ENCODE results near the gene PCYT2. TPM values are rescaled to one million over a fixed set of nuclear protein-coding genes. Genes with fewer than 3 reads are reported as not detected.

The PCYT2 gene
- total RNA-seq, 2 experiments from 2014 or later, result 48.5 TPM

DNA sequence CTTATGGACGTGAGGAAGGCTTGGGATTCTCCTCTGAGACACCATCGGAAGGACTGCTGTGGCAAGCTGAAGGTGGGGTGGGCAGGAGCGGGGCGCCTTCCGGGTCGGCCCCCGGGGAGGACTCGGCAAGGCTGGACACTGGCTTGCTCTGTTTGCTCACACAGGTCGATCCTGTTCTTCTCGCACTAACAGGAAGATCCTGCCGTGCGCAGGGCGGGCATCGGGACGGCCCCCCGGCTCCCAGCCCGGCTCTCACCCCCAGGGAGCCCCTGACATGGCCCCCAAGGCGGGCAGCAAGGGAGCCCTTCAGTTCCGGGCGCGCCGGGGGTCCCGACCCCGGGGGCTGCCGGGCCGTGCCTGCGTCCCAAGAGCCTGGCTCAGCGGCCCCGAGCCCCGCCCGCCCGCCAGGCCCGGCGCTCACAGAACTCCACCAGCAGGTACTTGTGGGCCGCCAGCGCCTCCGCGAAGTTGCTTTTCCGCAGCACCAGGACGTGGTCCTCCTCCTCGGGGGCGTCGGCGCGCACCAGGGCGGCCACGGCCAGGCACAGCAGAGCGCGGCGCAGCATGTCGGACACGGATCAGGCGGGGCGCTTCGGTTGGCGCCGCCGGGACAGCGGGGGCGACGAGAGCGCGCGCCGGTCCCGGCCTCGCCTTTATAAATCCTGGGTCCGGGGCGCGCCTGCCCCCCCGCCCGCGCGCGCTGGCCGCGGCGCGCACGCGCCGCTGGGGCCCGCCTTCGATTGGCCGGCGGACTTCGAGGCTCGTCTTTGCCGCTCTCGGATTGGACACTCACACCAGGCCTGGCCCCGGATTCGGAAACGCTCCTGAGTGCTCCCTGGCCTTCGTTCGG is 51.1 kb downstream of the PCYT2 start, which contains the start of gene P4HB:
TSS of gene P4HB (minus strand) at position 630 of the 850 bp plus-strand sequence. CDS start at position 566, 64 bp downstream.
- Mint-ChIP-seq H3K36me3 (peaks cover 41% of the 10 kb centered on the region), H3K4me1 (peaks cover 54% of the 10 kb centered on the region), H3K9me3 (ENCODE audit: low read depth) (no peaks in the 10 kb centered on the region), H3K4me3 (peak within 1 kb of the TSS; percentile 94), H3K27me3 (no peaks in the 10 kb centered on the region), H3K27ac (peak within 1 kb of the TSS; percentile 94)
- ATAC-seq (no peak), DNase-seq (peak; percentile 57)
- CTCF ChIA-PET, result interaction anchor here (0.8 to 1.9 kb wide), 7 partner anchors 9 to 38 kb away, joined by 3 to 16 read pairs (median 5); partner anchors contain the start of genes ARHGDIA and MCRIP1

DNA sequence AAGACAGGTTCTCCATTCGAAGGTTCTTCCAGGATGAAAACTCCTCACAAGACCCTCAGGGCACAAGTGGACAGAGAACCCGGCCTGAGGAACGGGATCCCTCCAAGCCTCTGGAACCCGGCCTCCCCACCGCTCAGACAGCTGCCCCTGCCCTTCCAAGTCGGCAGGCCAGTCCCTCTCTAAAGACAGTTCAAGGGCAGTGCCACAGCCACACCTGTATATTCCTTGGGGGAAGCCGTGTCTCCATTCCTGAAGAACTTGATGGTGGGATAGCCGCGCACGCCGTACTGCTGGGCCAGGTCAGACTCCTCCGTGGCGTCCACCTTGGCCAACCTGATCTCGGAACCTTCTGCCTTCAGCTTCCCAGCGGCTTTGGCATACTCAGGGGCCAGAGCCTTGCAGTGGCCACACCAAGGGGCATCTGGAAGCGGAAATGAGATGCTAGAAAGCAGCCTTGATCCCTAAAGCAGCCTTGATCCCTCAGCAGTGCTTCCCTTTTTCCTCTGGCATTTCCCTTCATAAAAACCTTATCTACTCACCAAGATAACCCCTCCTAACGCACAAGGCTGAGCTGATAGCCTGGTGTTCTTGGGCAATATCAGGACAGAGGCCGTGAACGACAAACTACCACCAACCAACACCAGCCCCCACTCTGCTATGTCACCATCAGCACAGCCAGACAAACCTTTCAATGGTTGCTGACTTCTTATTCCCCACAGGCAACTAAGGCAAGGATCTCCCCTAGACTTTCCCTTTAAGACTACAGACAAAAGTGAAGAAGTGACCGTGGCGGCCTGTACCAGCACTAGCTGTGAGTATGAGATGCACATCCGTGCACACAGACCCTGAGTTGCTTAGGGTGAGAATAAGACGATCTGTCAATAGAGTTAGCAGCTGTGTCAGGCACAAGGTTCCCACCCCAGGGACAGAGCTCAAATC is 52.0 kb downstream of the PCYT2 start:
- H3K27me3 Mint-ChIP-seq, result no peaks in the 10 kb centered on the region
- peaks cover 42% of the 10 kb centered on the region for H3K36me3 Mint-ChIP-seq
- peak overlapping the region; percentile 87 for H3K4me3 Mint-ChIP-seq
- DNase-seq, result no peak
- CTCF ChIA-PET, result interaction anchor here (0.8 to 1.5 kb wide), 5 partner anchors 10 to 33 kb away, joined by 3 to 7 read pairs (median 5); partner anchors contain the start of genes ARHGDIA and MCRIP1
- H3K27ac Mint-ChIP-seq, result peak overlapping the region; percentile 88
- ATAC-seq, result no peak
- no peaks in the 10 kb centered on the region for H3K9me3 Mint-ChIP-seq (ENCODE audit: low read depth)
- H3K4me1 Mint-ChIP-seq, result peaks cover 55% of the 10 kb centered on the region

DNA sequence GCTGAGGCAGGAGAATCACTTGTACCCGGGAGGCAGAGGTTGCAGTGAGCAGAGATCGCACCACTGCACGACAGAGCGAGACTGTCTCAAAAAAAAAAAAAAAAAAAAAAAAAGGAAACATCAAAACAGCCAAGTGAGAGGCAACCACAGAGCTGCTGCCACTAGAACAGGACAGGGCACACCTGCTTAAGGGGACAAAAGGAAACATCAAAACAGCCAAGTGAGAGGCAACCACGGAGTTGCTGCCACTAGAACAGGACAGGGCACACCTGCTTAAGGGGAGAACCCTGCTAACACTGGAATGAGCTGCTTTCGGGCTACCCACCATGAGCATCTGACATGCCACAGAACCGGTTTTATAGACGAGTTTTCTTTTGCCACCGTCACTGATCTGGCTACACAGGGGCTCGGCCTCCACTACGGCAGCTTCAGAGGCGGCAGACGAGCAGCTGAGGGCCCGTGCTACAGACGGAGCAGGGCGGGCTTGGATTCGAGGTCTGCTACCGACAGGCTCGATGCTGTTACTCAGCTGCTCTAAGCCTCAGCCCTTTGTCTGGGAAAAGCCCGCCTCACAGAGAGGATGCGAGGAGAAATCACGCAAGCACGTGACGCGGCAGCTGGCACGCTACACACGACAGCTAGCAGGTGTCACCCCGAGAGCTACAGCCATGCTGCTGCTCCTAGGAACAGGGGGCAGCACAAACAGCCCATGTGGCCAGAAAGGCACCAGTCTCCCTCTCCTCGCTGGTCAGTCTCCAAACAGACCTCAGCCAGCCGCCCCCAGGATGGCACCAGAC is 52.8 kb downstream of the PCYT2 start:
- Mint-ChIP-seq H3K36me3 (peaks cover 47% of the 10 kb centered on the region), H3K9me3 (ENCODE audit: low read depth) (no peaks in the 10 kb centered on the region), H3K4me3 (peak overlapping the region; percentile 87), H3K27me3 (no peaks in the 10 kb centered on the region), H3K4me1 (peaks cover 53% of the 10 kb centered on the region), H3K27ac (peak overlapping the region; percentile 7)
- ATAC-seq, result no peak
- CTCF ChIA-PET, result interaction anchor here (1.5 kb wide), 1 partner anchor 11 kb away, joined by 7 read pairs; no protein-coding TSS in a partner anchor
- DNase-seq, result no peak

DNA sequence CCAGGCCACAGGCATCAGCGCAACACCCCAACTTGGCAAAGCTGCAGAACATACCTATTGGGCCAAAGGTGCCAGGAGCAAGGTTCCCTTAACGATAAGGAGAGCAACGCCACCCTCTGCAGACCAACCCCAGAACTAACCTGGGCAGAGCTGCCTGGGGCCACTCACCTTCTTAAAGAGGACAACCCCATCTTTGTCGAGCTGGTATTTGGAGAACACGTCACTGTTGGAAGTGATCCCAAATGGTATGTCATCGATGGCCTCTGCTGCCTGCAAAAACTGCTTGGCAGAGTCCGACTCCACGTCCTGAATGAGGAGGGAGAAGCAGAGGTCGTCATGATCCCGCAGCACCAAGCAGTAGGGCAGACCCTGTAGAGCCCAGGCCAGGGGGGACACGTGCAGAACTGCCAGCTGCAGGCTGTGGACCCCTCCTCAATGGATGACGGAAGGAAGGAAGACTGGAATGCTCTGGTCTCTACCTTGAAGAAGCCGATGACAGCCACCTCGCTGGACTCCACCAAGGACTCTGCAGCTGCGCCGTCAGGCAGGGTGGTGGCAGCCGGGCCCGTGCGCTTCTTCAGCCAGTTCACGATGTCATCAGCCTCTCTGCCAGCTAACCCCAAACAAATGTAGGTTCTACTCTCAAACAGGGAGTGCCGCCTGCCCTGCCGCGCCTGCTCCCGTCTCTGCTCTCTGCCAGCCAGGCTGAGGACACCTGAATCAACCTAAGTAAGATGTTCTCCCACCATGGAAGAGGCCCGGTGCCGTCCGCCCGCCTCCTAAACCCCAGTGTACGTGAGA is 56.0 kb downstream of the PCYT2 start:
- Mint-ChIP-seq H3K4me3 (no peak overlapping the region), H3K27me3 (no peaks in the 10 kb centered on the region), H3K27ac (no peak overlapping the region), H3K9me3 (ENCODE audit: low read depth) (no peaks in the 10 kb centered on the region), H3K36me3 (peaks cover 58% of the 10 kb centered on the region), H3K4me1 (peaks cover 36% of the 10 kb centered on the region)
- CTCF ChIA-PET, result interaction anchor here (0.6 to 1.1 kb wide), 5 partner anchors 73 to 615 kb away, joined by 3 to 4 read pairs (median 3); partner anchors contain the start of gene MAFG
- ATAC-seq, result no peak
- no peak for DNase-seq

DNA sequence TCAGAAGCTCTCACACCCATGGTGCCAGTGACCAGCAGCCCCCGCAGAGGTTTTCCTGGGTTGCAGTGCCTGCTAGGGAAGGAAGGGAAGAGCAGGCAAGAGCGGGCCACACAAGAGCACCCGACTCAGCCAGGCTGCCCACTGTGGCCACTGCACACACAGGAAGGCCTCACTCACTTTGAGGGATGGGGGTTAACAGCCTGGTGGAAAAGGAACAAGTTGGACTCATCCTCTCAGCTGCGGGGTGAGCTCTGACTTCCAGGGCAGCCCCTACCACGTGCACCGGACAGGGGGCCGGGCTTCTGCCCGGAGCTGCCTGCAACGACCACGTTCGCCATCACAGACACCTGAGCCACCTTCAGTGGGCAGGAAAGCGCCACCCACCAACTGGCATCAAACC is 59.0 kb downstream of the PCYT2 start:
- CTCF ChIA-PET, result interaction anchor here (0.7 to 1.2 kb wide), 2 partner anchors 118 to 120 kb away, joined by 3 read pairs; no protein-coding TSS in a partner anchor
- H3K27ac Mint-ChIP-seq, result no peak overlapping the region
- H3K4me3 Mint-ChIP-seq, result no peak overlapping the region
- H3K4me1 Mint-ChIP-seq, result peaks cover 12% of the 10 kb centered on the region
- no peaks in the 10 kb centered on the region for H3K27me3 Mint-ChIP-seq
- H3K9me3 Mint-ChIP-seq (ENCODE audit: low read depth), result no peaks in the 10 kb centered on the region
- no peak for ATAC-seq
- DNase-seq, result no peak
- H3K36me3 Mint-ChIP-seq, result peaks cover 42% of the 10 kb centered on the region

DNA sequence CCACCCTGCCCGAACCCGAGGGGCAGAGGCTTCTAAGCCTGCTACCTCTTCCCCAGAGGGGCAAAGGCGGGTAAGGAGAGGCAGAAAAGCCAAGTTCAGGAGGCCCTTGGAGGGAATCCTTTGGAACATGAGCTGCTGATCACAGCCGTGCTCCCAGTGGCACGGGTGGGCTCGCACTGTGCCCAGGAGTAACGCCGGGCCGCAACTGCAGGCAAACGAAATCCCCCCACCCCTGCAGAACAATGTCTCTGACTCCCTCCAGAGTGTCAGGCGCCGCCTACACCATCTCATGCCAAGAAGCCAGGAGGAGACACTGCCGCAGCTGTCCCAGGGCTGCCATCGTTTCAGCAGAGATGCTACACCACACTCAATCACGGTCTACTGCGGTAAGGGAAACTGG is 59.8 kb downstream of the PCYT2 start:
- Mint-ChIP-seq H3K9me3 (ENCODE audit: low read depth) (no peaks in the 10 kb centered on the region), H3K27me3 (no peaks in the 10 kb centered on the region), H3K4me1 (peaks cover 11% of the 10 kb centered on the region), H3K4me3 (no peak overlapping the region), H3K36me3 (peaks cover 48% of the 10 kb centered on the region), H3K27ac (no peak overlapping the region)
- CTCF ChIA-PET, result interaction anchor here (0.7 to 1.2 kb wide), 2 partner anchors 129 to 152 kb away, joined by 3 read pairs; no protein-coding TSS in a partner anchor
- ATAC-seq (no peak), DNase-seq (no peak)

Other genes starting within 250 kb of the PCYT2 start
- gene OXLD1, start 244.8 kb downstream of the PCYT2 start, total RNA-seq, result 10 to 100 TPM; 57.9 to 68.5 TPM
- gene CCDC137, start 244.7 kb downstream of the PCYT2 start, total RNA-seq, result 10 to 100 TPM; 37.4 to 42.3 TPM
- gene ARL16, start 227.6 kb downstream of the PCYT2 start, total RNA-seq, result 10 to 100 TPM; 14.9 to 15.4 TPM
- gene HGS, start 227.4 kb downstream of the PCYT2 start, total RNA-seq, result 100 to 1,000 TPM; 145 to 159 TPM
- 100 to 1,000 TPM; 102 to 126 TPM for gene MRPL12, start 208.0 kb downstream of the PCYT2 start, total RNA-seq
- gene SLC25A10, start 199.1 kb downstream of the PCYT2 start, total RNA-seq, result 10 to 100 TPM; 32.8 to 40.1 TPM
- gene GCGR, start 107.2 kb downstream of the PCYT2 start, total RNA-seq, result not detected
- gene MCRIP1, start 78.1 kb downstream of the PCYT2 start, total RNA-seq, result 10 to 100 TPM; 49.9 to 50.1 TPM
- gene PPP1R27, start 76.3 kb downstream of the PCYT2 start, total RNA-seq, result not detected
- 100 to 1,000 TPM; 333 to 416 TPM for gene P4HB, start 50.9 kb downstream of the PCYT2 start, total RNA-seq
- 100 to 1,000 TPM; 693 to 725 TPM for gene ARHGDIA, start 40.1 kb downstream of the PCYT2 start, total RNA-seq
- 100 to 1,000 TPM; 215 to 236 TPM for gene ALYREF, start 19.8 kb downstream of the PCYT2 start, total RNA-seq
- 100 to 1,000 TPM; 138 to 155 TPM for gene ANAPC11, start 19.7 kb downstream of the PCYT2 start, total RNA-seq
- under 1 TPM in 1 of 2 experiments, not detected in 1; 0.23 TPM for gene NPB, start 9.2 kb downstream of the PCYT2 start, total RNA-seq
- 10 to 100 TPM; 55.1 to 61.0 TPM for gene SIRT7, start 6.8 kb upstream of the PCYT2 start, total RNA-seq
- gene MAFG, start 16.3 kb upstream of the PCYT2 start, total RNA-seq, result 10 to 100 TPM; 20.2 to 23.8 TPM
- gene PYCR1, start 25.9 kb upstream of the PCYT2 start, total RNA-seq, result 10 to 100 TPM; 27.7 to 61.7 TPM
- gene MYADML2, start 35.8 kb upstream of the PCYT2 start, total RNA-seq, result not detected
- gene NOTUM, start 49.8 kb upstream of the PCYT2 start, total RNA-seq, result under 1 TPM in 1 of 2 experiments, not detected in 1; 0.21 TPM
- gene ASPSCR1, start 66.2 kb upstream of the PCYT2 start, total RNA-seq, result 10 to 100 TPM; 29.5 to 31.4 TPM
- gene CENPX, start 111.5 kb upstream of the PCYT2 start, total RNA-seq, result 10 to 100 TPM; 80.2 to 91.3 TPM
- 10 to 100 TPM; 45.4 to 61.6 TPM for gene LRRC45, start 111.9 kb upstream of the PCYT2 start, total RNA-seq
- 1 to 10 TPM; 6.4 to 6.8 TPM for gene RAC3, start 120.3 kb upstream of the PCYT2 start, total RNA-seq
- 100 to 1,000 TPM; 120 to 124 TPM for gene DCXR, start 126.3 kb upstream of the PCYT2 start, total RNA-seq
- 10 to 100 TPM; 20.9 to 23.0 TPM for gene RFNG, start 140.4 kb upstream of the PCYT2 start, total RNA-seq
- 100 to 1,000 TPM in 1 of 2 experiments, 10 to 100 TPM in 1; 92.4 to 106 TPM for gene GPS1, start 140.5 kb upstream of the PCYT2 start, total RNA-seq
- 100 to 1,000 TPM; 134 to 139 TPM for gene DUS1L, start 154.4 kb upstream of the PCYT2 start, total RNA-seq
- gene FASN, start 186.8 kb upstream of the PCYT2 start, total RNA-seq, result 100 to 1,000 TPM; 229 to 277 TPM